Stimulated activated CD8-positive, alpha-beta memory T cell treated with anti-CD3 and anti-CD28 coated beads, Interleukin-7, amount 100 ng/mL, for 4 hours (primary cell): ENCODE measurements around the gene NTSR1.

ENCODE experiments used
- DNase-seq, 2 donors: peaks; one replicate each; pipeline ENCODE4 v3.0.0-alpha.2; 2020; ENCODE audit warnings: low read depth in 2 of 2

Gene NTSR1

GRCh38 chr20:62694106-62694505 is 14.5 kb upstream of the NTSR1 start:
- DNase-seq: no peak

GRCh38 chr20:62694868-62695267 is 13.8 kb upstream of the NTSR1 start:
- DNase-seq: no peak

- no peak for DNase-seq
Observed at GRCh38 chr20:62695448-62696414, 12.9 kb upstream of the NTSR1 start.

GRCh38 chr20:62696434-62696957 is 12.1 kb upstream of the NTSR1 start:
- DNase-seq: no peak

- no peak for DNase-seq
Observed at GRCh38 chr20:62696989-62697388, 11.6 kb upstream of the NTSR1 start.

- no peak for DNase-seq
Observed at GRCh38 chr20:62697468-62697912, 11.1 kb upstream of the NTSR1 start.

- DNase-seq: no peak
Observed at GRCh38 chr20:62698231-62698630, 10.4 kb upstream of the NTSR1 start.

GRCh38 chr20:62699296-62699695 is 9.3 kb upstream of the NTSR1 start:
- no peak for DNase-seq

GRCh38 chr20:62699741-62700140 is 8.9 kb upstream of the NTSR1 start:
- no peak for DNase-seq

- no peak for DNase-seq
Observed at GRCh38 chr20:62700261-62700930, 8.2 kb upstream of the NTSR1 start.

GRCh38 chr20:62701161-62702012 is 7.2 kb upstream of the NTSR1 start:
- no peak for DNase-seq

- DNase-seq: no peak
Observed at GRCh38 chr20:62702013-62702300, 6.7 kb upstream of the NTSR1 start.

- DNase-seq: peak in 1 of 2 donors; percentile 16
Observed at GRCh38 chr20:62702895-62703852, 5.5 kb upstream of the NTSR1 start.

- no peak for DNase-seq
Observed at GRCh38 chr20:62703853-62704228, 4.8 kb upstream of the NTSR1 start.

GRCh38 chr20:62704341-62704948 is 4.2 kb upstream of the NTSR1 start:
- DNase-seq: no peak

- no peak for DNase-seq
Observed at GRCh38 chr20:62705627-62706026, 3.0 kb upstream of the NTSR1 start.

GRCh38 chr20:62706344-62706743 is 2.3 kb upstream of the NTSR1 start:
- no peak for DNase-seq

- DNase-seq: no peak
Observed at GRCh38 chr20:62706857-62707256, 1.8 kb upstream of the NTSR1 start.

- no peak for DNase-seq
Observed at GRCh38 chr20:62707276-62707920, 1.2 kb upstream of the NTSR1 start.
